Esophagus muscularis mucosa (tissue), 3 donors: Measurements from ENCODE around the gene CNTN2.

ENCODE experiments used
- CTCF ChIP-seq, 3 experiments: fragments of 200-600 bp in 2 of 3; fragments of 450-650 bp in 1 of 3; sonication (generic) in 2 of 3; IDR thresholded peaks; one replicate each; pipeline ENCODE4 v1.5.1; 2017 to 2019; ENCODE audit warnings: antibody characterized with exemption in 3 of 3, mild to moderate bottlenecking in 2 of 3, moderate library complexity in 1 of 3
- POLR2A ChIP-seq: fragments of 450-650 bp; IDR thresholded peaks from one replicate; pipeline ENCODE4 v1.6.1; 2017; ENCODE audit warnings: antibody characterized with exemption, moderate library complexity, mild to moderate bottlenecking, low read depth

DNA sequence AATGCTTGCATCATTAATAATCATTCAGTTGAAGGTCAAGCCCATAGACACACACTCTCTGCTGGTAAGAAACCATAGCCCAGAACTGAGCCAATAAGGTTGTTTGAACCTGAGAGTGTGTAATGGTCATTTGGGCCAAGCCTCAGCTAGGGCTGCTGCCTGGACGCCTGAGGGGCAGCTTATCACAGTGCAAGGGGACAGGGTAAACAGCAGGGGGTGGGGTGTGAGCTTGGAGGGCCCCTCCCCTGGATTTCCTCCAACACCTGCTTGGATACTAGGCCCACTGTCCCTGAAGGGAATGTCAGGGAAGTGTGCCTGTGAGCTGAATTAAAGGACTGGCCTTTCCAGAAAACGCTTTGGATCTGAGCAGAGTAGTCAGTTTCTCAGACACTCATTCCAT lies 24.6 kb upstream of the CNTN2 start:
- TF ChIP-seq POLR2A, result no peak
- TF ChIP-seq CTCF (IDR thresholded peaks at IDR 0.05), result no peak
